Uterus (tissue), 4 donors: ENCODE data around the gene MCM3AP. TPM values are rescaled to one million over a fixed set of nuclear protein-coding genes. Genes with fewer than 3 reads are reported as not detected.
A peak's percentile ranks its signal among the peaks of the same experiment; 100 is the strongest.

Experiments
- DNase-seq, 2 donors: peaks; one replicate each; pipeline ENCODE4 v3.0.0-alpha.2; 2019 to 2020
- H3K27ac ChIP-seq, 2 donors: fragments of 200-600 bp; sonication (generic); 1 replicate in 1 of 2; 2 replicates in 1 of 2; pipeline ENCODE4 v1.5.1; 2016 to 2018
- H3K27me3 ChIP-seq, 2 donors: fragments of 200-600 bp; sonication (generic); one replicate each; pipeline ENCODE4 v1.5.1; 2018 to 2019; ENCODE audit warnings: control low read depth in 1 of 2
- H3K36me3 ChIP-seq, 2 donors: fragments of 200-600 bp; sonication (generic); one replicate each; pipeline ENCODE4 v1.5.1; 2019; ENCODE audit warnings: control low read depth in 1 of 2
- H3K4me1 ChIP-seq, 2 donors: fragments of 200-600 bp; sonication (generic); one replicate each; pipeline ENCODE4 v1.5.1; 2018 to 2019; ENCODE audit warnings: control low read depth in 1 of 2
- H3K4me3 ChIP-seq, 2 donors: fragments of 200-600 bp; sonication (generic); 1 replicate in 1 of 2; 2 replicates in 1 of 2; pipeline ENCODE4 v1.5.1; 2018 to 2019; ENCODE audit warnings: mild to moderate bottlenecking in 1 of 2
- H3K9me3 ChIP-seq, 2 donors: fragments of 200-600 bp; sonication (generic); one replicate each; pipeline ENCODE4 v1.5.1; 2019; ENCODE audit warnings: control low read depth in 1 of 2
- POLR2A ChIP-seq, 2 donors: fragments of 450-650 bp; IDR thresholded peaks; one replicate each; pipeline ENCODE4 v1.6.1; 2016; ENCODE audit warnings: antibody characterized with exemption in 2 of 2, mild to moderate bottlenecking in 1 of 2, moderate library complexity in 1 of 2
- intact Hi-C: fragments of 100-400 bp; cut with DNase I; formaldehyde crosslinking; loops from one replicate; pipeline ENCODE4 v1.15.1; 2023; ENCODE audit warnings: low total_unique reads
- total RNA-seq, 4 donors: library from RNA; depleted of rRNA in 3 of 4; stranded (reverse); fragments of >200 nt in 3 of 4; gene quantifications; one replicate each; pipeline versions ENCODE4 v1.1.0 to v1.2.4, GENCODE V29; 2014 to 2023
- TF ChIP-seq, protein P1 (sequence below), 4 experiments: fragments of 200-600 bp in 2 of 4; fragments of 450-650 bp in 2 of 4; sonication (generic) in 2 of 4; IDR thresholded peaks; one replicate each; pipeline ENCODE4 v1.5.1; 2016 to 2019; ENCODE audit warnings: antibody characterized with exemption in 4 of 4, mild to moderate bottlenecking in 2 of 4, moderate library complexity in 1 of 4
- donor health status: DM: yes; HTN: yes; CAD: no.

The MCM3AP gene
- total RNA-seq, 4 donors from 2014 or later, result 24.1 to 128 (median 93.2) TPM

DNA sequence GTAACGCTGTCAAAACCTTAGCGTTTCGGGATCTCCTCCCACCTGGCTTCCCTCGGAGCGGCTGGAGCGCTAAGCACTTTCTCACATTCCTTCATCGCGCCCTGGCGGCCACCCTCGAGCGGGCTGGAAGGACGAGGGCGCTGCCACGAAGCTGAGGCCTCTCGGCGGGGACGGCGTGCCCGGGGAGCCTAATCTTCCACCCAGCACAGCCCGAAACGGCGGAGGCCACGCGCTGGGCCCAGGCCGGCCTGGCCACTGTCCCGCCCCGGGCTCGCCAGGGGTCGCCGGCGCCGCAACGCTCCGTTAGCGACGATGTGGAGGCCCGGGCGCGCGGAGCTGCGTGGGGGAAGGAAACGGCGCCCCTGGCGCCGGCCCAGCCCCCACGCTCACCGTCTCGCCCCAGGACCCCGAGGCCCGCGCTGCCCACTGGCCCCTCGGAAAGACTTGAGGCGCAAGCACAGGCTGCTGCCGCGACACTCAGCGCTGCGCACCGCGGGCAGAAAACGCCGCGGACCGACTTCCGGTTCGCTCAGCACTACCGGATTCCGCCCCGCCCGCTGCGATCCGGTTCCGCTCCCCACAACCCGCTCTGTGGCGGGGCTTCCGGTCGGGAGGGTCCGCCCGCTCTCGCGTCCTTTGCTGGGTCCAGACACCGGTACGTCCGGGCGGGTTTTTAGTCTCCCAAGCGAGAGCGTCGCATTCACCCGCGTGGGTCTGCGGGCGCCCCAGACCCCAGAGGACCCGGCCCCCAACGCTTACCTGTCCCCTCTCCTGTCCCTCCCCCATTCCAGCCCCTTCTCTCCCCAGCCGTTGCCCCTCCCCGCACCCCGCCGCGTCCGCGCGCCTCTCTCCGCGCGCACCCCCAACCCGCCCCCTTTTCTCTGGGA lies 593 bp upstream of the MCM3AP start, which contains the start of gene YBEY:
YBEY (plus strand) TSS at position 582 of the 887 bp plus-strand sequence. CDS start 572 bp downstream, outside the sequence.
- H3K36me3 ChIP-seq, result no peaks in the 10 kb centered on the region
- peak within 1 kb of the TSS; percentile 77 to 80 for H3K4me3 ChIP-seq
- peak; percentile 85 to 88 for DNase-seq
- H3K4me1 ChIP-seq, result peaks cover 9 to 12% of the 10 kb centered on the region in 2 donors
- no peaks in the 10 kb centered on the region for H3K27me3 ChIP-seq
- H3K9me3 ChIP-seq, result no peaks in the 10 kb centered on the region
- intact Hi-C loops, result no loop called here
- H3K27ac ChIP-seq, result peak within 1 kb of the TSS; percentile 89 to 94
- TF ChIP-seq, protein P1, sequence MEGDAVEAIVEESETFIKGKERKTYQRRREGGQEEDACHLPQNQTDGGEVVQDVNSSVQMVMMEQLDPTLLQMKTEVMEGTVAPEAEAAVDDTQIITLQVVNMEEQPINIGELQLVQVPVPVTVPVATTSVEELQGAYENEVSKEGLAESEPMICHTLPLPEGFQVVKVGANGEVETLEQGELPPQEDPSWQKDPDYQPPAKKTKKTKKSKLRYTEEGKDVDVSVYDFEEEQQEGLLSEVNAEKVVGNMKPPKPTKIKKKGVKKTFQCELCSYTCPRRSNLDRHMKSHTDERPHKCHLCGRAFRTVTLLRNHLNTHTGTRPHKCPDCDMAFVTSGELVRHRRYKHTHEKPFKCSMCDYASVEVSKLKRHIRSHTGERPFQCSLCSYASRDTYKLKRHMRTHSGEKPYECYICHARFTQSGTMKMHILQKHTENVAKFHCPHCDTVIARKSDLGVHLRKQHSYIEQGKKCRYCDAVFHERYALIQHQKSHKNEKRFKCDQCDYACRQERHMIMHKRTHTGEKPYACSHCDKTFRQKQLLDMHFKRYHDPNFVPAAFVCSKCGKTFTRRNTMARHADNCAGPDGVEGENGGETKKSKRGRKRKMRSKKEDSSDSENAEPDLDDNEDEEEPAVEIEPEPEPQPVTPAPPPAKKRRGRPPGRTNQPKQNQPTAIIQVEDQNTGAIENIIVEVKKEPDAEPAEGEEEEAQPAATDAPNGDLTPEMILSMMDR (IDR thresholded peaks at IDR 0.05), result peak; percentile 26 to 40 (median 36)
- peak; percentile 51 to 77 for TF ChIP-seq POLR2A (IDR thresholded peaks at IDR 0.05)

DNA sequence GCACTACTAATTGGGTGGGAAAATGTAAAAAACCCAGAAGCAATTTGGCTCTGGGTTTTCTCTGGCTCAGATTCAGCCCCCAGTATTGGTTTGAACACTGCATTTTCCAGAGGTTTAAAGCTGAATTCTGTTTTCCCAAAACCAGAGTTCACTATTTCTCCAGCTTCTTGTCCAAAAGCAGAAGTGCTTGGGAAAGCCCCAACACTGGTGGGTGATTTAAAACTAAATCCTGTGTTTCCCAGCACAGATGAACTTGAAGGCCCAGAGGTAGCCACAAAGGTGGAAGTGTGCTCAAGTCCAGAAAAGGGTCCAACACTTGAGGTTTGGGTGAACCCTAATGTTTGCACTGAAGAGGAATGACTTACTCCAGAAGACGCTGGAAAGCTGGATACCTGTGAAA lies 678 bp downstream of the MCM3AP start:
- intact Hi-C loops, result no loop called here
- Histone ChIP-seq H3K27ac (peak overlapping the region in 1 of 2 donors; percentile 89), H3K9me3 (no peaks in the 10 kb centered on the region), H3K4me1 (peaks cover 9 to 12% of the 10 kb centered on the region in 2 donors), H3K4me3 (no peak overlapping the region), H3K27me3 (no peaks in the 10 kb centered on the region), H3K36me3 (no peaks in the 10 kb centered on the region)
- DNase-seq, result no peak
- TF ChIP-seq, protein P1 (IDR thresholded peaks at IDR 0.05), result no peak
- TF ChIP-seq POLR2A (IDR thresholded peaks at IDR 0.05), result no peak

GRCh38 chr21:46284077-46284644 lies 1.2 kb downstream of the MCM3AP start:
- Histone ChIP-seq H3K36me3 (no peaks in the 10 kb centered on the region), H3K27ac (no peak overlapping the region), H3K4me3 (no peak overlapping the region), H3K9me3 (no peaks in the 10 kb centered on the region), H3K27me3 (no peaks in the 10 kb centered on the region), H3K4me1 (peaks cover 9 to 12% of the 10 kb centered on the region in 2 donors)
- DNase-seq, result no peak
- intact Hi-C loops, result no loop called here
- TF ChIP-seq, protein P1 (IDR thresholded peaks at IDR 0.05), result no peak
- TF ChIP-seq POLR2A (IDR thresholded peaks at IDR 0.05), result no peak

DNA sequence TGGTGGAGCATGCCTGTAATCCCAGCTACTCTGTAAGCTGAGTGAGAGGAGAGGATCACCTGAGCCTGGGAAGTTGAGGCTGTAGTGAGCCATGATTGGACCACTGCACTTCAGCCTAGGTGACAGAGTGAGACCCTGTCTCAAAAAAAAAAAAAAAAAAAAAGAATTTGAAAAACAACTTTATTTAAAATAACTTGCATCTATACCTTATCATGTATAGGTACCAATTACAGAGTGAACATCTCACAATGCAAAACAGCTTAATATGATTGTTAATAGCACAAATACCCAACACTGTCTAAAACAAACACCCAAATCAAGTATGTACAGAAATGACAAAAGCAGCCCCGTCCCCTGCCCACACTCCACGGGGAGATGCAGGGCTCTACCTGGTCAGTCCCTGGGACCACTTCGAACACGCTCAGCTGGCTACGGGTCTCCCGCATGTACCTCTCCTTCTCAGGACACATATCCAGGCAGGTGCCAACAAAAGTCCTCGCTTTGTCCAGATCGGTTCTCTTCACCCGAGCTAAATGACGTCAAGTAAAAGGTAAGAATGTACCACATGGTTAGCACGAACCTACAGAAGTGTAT lies 10.5 kb downstream of the MCM3AP start:
- H3K36me3 ChIP-seq, result no peaks in the 10 kb centered on the region
- TF ChIP-seq, protein P1 (IDR thresholded peaks at IDR 0.05), result no peak
- TF ChIP-seq POLR2A (IDR thresholded peaks at IDR 0.05), result no peak
- no peaks in the 10 kb centered on the region for H3K27me3 ChIP-seq
- no peaks in the 10 kb centered on the region for H3K4me1 ChIP-seq
- no peak for DNase-seq
- no peaks in the 10 kb centered on the region for H3K9me3 ChIP-seq
- H3K4me3 ChIP-seq, result no peak overlapping the region
- intact Hi-C loops, result no loop called here
- no peak overlapping the region for H3K27ac ChIP-seq
